Activated CD8-positive, alpha-beta memory T cell treated with anti-CD3 and anti-CD28 coated beads for 24 hours (primary cell): ENCODE measurements around the gene WSB1.

ENCODE experiments used
- DNase-seq: peaks from one replicate; pipeline ENCODE4 v3.0.0-alpha.2; 2020

Gene WSB1

DNA sequence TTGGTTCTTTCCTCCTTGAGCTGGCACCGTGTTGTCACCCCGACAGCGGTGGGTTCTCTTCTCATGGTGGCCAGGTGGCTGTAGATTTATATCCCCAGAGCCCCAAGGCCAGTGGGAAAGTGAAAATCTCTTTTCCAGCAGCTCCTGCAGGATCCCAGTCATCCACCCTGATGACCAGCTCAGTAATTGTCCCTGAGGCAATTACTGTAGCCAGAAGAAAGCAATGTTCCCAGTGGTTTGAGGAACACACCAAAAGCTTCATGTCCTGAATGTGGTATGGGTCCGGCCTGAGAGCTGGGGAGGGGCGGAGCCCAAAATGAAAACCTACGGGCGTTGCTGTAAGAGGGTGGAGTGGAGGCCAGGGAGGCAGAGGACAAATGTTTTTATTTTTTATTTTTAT, 69.0 kb downstream of the WSB1 start:
- no peak for DNase-seq

DNA sequence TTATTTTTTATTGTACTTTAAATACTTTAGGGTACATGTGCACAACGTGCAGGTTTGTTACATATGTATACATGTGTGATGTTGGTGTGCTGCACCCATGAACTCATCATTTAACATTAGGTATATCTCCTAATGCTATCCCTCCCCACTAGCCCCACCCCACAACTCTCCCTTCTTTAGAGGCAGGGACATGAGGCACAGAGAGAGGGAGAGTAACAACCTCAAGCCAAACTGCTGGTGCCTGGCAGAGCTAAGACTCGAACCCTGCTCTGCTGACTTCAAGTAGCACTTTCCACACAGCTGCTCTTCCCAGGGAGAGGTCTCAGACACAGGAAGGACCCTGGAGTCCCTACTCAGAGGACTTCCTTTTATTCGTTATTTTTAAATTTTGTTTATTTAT, 69.4 kb downstream of the WSB1 start:
- DNase-seq, result no peak
